Astrocyte of the hippocampus (primary cell): ENCODE measurements around the gene AZIN2.
A peak's percentile ranks its signal among the peaks of the same experiment; 100 is the strongest.
"Not testable (repeated sequence)": the region's sequence is repeated elsewhere in the genome, so short reads cannot be mapped to it uniquely, and the experiment has no call there.

ENCODE experiments used
- DNase-seq: peaks from one replicate; pipeline ENCODE4 v3.0.0; 2011; ENCODE audit warnings: low read depth, low spot score

Gene AZIN2

DNA sequence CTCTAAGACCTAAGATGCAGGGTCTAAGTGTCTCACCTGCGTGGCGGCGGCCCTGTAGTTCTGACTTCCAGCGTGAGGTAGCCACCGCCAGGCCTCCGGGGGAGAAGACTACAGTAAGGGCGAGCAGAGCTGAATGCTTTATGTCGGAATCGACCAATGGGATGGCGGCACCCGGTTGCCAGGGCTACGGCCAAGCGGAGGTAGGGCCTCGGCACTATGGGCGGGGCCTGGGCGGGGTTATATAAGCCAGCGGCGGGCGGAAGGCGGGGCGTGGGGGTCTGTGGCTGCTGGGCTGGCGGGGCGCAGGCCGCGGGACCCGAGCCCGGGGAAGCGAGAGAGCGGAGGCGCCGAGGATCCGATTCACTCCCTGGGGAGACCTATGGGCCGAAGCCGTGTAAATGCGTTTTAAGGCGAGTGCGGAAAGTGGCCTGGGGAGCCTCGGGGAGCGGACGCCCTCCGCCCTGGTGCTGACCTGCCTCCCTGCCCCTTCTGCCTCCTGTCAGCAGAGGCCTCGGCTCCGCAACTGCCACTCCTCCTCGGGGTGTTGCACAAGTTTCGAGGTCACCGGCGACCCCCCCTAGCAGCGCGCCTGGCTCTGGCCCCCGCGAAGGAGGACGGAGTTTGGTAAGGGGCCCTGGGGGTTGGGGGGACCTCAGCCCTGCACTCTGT, at the start of gene AZIN2:
AZIN2 (plus strand) TSS at position 269 of the 669 bp plus-strand sequence. CDS start 1,097 bp downstream, outside the sequence.
- DNase-seq, result peak; percentile 98

DNA sequence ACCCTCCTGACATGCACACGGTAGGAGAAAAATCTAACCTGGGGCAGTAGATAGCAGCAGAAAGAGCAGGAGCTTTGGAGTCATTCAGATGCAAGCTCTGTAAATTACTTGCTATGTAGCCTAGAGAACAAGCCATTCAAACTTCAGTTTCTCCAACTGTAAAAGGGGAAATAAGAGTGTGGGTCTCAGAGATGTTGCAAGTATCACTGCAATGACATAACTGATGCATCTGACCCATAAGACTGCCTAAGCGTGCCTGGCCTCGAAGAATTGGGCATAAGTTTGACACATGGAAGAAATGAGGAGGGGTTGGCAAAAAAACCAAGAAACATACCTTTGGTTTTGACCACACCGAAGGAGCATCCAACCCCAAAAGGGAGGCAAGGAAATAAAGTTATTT, 49.4 kb upstream of the AZIN2 start:
- DNase-seq, result no peak

DNA sequence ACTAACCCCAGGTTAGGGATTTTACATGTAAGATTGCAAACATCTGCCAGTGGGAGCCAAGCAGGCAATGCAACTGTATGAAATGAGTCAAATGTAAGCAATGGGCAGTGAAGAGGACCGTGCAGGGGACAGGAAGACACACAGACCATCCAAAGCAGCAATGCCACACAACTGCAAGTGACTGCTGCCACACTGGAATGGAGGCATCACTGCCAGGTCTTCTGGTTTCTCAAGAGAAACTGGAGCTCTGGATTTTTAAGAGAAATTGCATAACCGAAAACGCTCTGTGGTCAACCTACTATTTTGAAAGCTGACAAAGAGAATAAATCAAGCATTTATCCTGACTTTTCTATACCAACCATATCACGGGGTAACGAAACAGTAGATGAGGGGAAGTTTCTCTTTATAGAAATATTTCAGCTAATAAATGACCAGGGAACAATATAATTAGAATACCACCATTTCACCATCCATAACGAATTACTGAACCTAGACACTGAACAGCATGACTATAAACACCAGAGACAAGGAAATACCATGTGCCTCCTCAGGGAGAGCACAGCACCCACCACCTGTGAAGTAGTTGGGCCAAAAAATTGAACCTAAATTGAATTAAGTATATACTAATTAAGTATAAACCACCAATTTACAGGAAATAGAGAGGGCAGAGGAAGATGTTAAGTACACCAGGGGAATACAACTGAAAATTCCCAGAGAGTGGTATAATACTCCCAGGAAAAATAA, 48.7 kb upstream of the AZIN2 start:
- DNase-seq, result no peak

- peak; percentile 28 for DNase-seq
Measured at GRCh38 chr1:33036051-33036525, 44.9 kb upstream of the AZIN2 start.

- DNase-seq, result peak; percentile 98
Measured at GRCh38 chr1:33036526-33037503, 44.1 kb upstream of the AZIN2 start, which contains the start of gene AK2. Gene AK2 (minus strand): TSS chr1:33036883. CDS start chr1:33036828, 55 bp downstream.

GRCh38 chr1:33039840-33040239, 41.1 kb upstream of the AZIN2 start:
- no peak for DNase-seq

DNA sequence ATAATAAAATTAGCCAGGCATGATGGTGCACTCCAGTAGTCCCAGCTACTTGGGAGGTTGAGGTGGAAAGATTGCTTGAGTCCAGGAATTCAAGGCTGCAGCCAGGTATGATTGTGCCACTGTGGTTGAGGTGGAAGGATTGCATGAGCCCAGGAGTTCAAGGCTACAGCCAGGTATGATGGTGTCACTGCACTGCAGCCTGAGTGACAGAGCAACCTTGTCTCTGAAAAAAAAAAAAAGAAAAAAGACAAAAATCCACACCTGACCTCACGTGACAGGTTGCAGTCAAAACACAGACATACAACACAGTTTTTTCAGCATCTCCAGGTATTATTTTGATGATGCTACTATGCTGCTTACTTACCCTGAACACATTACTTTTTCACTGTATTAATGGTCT, 39.9 kb upstream of the AZIN2 start:
- no peak for DNase-seq

DNA sequence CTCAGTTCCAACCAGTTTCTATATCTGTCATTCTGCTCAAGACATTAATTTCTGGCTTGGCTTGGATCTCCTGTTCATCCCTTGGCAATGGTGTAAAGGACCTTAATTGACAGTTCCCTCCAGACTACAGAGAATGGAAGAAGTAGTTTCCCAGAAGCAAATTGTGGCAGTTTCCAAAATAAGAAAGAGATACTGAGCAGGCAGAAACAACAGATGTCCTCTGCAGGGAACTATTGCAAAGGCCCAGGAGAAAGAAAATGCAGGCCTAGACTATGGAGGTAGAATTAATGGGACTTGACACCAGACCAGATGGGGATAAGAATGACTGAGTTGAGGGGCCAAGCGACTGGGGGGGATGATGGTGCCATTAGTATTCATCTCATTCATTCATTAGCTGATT, 38.1 kb upstream of the AZIN2 start:
- no peak for DNase-seq

- DNase-seq, result no peak
Measured at GRCh38 chr1:33043267-33044092, 37.5 kb upstream of the AZIN2 start.

GRCh38 chr1:33045246-33045645, 35.7 kb upstream of the AZIN2 start:
- DNase-seq, result no peak

- DNase-seq, result no peak
Measured at GRCh38 chr1:33045814-33046213, 35.1 kb upstream of the AZIN2 start.

- DNase-seq, result not testable (repeated sequence)
Measured at GRCh38 chr1:33046234-33046633, 34.7 kb upstream of the AZIN2 start.

- DNase-seq, result no peak
Measured at GRCh38 chr1:33047290-33047689, 33.7 kb upstream of the AZIN2 start.

DNA sequence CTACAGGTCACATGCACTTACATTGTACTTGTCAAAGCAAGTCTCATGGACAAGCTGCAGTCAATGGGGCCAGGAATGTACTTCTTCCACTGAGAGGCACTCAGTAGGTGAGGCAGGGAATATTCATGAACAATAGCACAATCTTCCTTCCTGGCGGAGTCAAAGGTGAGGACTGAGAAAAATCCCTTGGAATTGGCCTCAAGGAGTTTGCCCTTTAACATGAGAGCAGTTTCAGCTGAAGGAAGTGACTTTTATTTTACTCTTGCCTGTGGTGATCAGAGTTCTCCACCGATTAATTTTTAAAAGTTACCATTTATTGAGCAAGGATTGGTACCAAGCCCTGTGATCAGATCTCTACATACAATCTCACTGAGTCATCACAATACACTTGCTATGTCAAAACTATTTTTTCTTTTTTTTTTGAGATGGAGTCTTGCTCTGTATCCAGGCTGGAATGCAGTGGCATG, 33.1 kb upstream of the AZIN2 start:
- no peak for DNase-seq

DNA sequence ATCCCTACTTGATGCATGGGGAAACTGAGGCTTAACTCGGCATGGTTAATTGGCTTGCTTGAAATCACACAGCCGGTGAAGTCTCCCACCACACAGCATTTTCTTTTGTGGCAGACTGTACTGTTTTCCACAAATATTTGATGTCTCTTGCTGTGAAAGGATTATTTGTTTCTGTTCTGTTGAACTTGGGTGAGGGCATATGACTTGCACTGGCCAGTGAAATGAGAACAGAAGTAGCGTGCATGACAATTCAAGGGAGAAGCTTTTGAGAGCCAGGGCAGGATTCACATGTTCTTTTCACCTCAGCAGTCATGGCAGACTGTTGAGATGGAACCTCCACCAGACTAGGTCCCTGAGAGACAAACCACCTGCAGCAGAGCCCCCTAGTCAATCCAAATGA, 32.5 kb upstream of the AZIN2 start:
- DNase-seq, result no peak

DNA sequence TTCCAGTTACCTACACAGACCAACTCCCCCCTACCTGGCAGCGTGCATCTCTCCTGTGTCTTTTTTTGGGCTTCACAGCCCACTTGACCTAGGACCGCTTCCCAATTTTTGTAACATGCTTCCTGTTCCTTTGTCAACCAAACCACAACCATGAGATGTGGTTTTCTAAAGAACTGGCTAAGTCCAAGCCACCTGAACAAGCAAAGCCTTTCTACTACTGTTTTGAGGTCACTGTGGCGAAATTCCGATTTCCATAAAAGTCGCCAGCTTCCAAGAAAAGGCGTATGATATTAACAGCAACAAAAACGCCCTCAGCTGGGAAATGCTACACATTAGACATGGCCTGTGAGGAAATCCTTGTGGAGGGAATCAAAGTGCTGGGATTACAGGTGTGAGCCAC, 31.6 kb upstream of the AZIN2 start:
- peak; percentile 41 for DNase-seq

DNA sequence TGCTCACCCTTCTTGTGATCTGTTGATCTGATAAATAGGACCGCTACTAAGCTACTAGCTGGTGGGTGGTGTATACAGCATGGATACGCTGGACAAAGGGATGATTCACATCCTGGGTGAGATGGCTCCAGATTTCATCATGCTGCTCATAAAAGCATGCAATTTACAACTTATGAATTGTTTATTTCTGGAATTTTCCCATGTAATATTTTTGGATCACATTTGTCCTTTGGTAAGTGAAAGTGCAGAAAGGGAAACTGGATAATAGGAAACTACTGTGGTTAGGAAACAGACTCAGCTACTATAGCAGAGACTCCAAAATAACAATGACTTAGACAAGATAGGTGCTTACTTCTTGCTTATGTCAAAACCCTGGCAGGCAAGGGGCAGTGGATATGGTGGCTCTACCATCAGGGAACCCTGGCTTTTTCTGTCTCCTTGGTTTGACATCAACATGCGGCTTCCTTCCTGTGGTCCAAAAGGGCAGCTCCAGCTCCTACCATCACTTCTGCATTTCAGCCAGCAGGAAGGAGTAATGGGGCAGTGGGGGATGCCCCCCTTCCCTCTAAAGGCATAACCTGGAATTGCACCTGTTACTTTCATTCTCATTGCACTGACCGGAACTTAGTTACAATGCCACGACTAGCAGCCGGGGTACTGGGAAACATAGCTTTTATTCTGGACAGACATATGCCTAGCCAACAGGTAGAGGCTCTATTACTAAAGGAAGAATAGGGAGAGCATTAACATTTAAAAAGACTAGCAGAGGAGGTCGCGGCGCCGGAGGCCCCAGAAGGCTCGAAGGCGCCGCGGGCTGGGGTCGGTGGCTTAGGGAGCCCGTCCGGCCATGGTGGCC, 30.5 kb upstream of the AZIN2 start:
- no peak for DNase-seq

DNA sequence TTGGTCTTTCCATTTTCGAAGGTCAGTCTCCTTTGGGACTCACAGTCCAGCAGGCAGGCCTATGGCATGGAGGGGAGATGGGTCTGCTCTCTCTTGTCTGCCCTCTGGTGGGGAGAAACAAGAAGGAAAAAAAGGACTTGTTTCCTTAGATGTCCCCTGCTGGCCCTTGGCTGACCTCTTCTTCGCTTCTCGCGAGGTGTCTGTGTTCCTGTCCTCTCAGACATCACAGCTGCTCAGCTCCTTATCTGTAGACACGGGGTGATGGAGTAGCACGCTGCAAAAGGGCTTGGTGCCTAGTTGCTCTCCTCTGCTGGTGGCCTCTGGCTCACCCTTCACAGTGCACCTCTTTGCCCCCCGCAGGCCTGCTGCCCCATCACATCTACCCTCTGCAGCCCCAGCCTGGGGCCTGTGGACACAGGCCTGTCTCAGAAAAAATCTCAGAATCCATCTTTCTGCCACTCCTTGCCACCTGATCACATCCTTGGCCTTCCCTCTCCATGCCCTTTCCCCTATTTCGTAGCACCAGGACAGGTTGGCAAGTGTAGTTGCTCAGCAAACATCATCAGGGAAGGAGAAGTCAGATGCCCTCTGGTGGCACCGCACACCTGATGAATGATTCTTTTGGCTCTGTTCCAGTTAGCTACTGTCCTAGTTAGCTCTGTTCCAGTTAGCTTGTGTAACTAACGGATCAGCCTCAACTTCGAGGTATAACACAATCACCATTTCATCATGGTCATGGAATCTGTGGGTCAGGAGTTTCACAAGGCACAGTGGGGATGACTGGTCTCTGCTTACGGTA, 25.5 kb upstream of the AZIN2 start:
- DNase-seq, result peak; percentile 89

GRCh38 chr1:33056426-33056825, 24.5 kb upstream of the AZIN2 start:
- DNase-seq, result no peak
